DND-41 (cell line): Measurements from ENCODE around the gene RPRD1A.

Experiments
- EZH2 ChIP-seq: IDR thresholded peaks from 3 replicates; pipeline ENCODE4 v1.6.1; 2012; ENCODE audit warnings: borderline replicate concordance, low read depth, mild to moderate bottlenecking, moderate library complexity, low read length, inconsistent platforms; ENCODE audit not compliant: severe bottlenecking
- TF ChIP-seq, protein P1 (sequence below): IDR thresholded peaks from 2 replicates; pipeline ENCODE4 v1.5.1; 2012; ENCODE audit warnings: borderline replicate concordance, low read length, moderate library complexity, mild to moderate bottlenecking; ENCODE audit not compliant: poor library complexity, severe bottlenecking; ENCODE audit errors: extremely low read depth

DNA sequence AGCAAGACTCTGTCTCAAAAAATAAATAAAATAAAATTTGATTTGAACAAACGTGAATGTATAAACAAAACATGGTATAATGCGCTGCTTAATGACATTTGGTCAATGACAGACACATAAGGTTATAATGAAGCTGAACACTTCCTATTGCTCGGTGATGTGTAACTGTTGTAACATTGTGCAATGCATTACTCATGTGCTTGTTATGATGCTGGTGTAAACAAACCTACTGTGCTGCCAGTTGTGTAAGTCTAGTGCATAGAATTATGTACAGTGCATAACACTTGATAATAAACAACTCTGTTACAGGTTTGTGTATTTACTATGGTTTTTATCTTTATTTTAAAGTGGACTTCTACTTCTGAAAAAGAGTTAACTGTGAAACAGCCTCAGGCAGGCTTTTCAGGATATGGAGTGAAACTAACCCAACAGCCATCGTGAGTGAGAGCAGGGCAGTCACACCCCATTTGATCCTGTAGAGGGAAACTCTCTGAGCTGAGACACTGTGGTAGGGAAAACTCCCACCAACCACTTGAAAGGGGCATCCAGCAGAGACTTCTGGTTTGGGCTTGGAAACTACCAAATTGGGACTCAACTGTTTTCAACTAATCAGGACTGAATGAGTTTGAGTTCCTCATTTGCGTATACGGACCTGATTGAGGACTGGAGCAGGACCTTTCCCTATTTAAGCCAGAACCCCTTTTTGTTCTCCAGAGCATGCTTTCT is 8.7 kb upstream of the RPRD1A start:
- TF ChIP-seq, protein P1, sequence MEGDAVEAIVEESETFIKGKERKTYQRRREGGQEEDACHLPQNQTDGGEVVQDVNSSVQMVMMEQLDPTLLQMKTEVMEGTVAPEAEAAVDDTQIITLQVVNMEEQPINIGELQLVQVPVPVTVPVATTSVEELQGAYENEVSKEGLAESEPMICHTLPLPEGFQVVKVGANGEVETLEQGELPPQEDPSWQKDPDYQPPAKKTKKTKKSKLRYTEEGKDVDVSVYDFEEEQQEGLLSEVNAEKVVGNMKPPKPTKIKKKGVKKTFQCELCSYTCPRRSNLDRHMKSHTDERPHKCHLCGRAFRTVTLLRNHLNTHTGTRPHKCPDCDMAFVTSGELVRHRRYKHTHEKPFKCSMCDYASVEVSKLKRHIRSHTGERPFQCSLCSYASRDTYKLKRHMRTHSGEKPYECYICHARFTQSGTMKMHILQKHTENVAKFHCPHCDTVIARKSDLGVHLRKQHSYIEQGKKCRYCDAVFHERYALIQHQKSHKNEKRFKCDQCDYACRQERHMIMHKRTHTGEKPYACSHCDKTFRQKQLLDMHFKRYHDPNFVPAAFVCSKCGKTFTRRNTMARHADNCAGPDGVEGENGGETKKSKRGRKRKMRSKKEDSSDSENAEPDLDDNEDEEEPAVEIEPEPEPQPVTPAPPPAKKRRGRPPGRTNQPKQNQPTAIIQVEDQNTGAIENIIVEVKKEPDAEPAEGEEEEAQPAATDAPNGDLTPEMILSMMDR, result no peak
- no peak for TF ChIP-seq EZH2
